Measurements from ENCODE around the gene GLUL. TPM values are rescaled to one million over a fixed set of nuclear protein-coding genes. Genes with fewer than 3 reads are reported as not detected.
"Not testable (repeated sequence)": the region's sequence is repeated elsewhere in the genome, so short reads cannot be mapped to it uniquely, and the experiment has no call there.

Gene GLUL
- total RNA-seq, 2 experiments from 2014 or later, result 50.6 to 52.8 TPM

- H3K27me3 Mint-ChIP-seq, result peaks cover 2% of the 10 kb centered on the region
- POLR2A ChIA-PET, result interaction anchor here (1.1 kb wide), 1 partner anchor 46 kb away, joined by 3 read pairs; no protein-coding TSS in a partner anchor
- no peaks in the 10 kb centered on the region for H3K4me1 Mint-ChIP-seq (ENCODE audit: low read depth)
- H3K27ac Mint-ChIP-seq, result no peak overlapping the region
- intact Hi-C loops (cut with micrococcal nuclease), result no loop called here
- no peak for DNase-seq
- H3K4me3 Mint-ChIP-seq, result no peak overlapping the region
- TF ChIP-seq CTCF (IDR thresholded peaks at IDR 0.05), result no peak
- no peaks in the 10 kb centered on the region for H3K36me3 Mint-ChIP-seq (ENCODE audit: low read depth)
- ATAC-seq, result no peak
- no peaks in the 10 kb centered on the region for H3K9me3 Mint-ChIP-seq
- CTCF ChIA-PET, result interaction anchor here (1.2 to 2.0 kb wide), 2 partner anchors 10 to 196 kb away, joined by 3 to 4 read pairs; no protein-coding TSS in a partner anchor
Observed at GRCh38 chr1:182339684-182340083, 51.9 kb downstream of the GLUL start.

DNA sequence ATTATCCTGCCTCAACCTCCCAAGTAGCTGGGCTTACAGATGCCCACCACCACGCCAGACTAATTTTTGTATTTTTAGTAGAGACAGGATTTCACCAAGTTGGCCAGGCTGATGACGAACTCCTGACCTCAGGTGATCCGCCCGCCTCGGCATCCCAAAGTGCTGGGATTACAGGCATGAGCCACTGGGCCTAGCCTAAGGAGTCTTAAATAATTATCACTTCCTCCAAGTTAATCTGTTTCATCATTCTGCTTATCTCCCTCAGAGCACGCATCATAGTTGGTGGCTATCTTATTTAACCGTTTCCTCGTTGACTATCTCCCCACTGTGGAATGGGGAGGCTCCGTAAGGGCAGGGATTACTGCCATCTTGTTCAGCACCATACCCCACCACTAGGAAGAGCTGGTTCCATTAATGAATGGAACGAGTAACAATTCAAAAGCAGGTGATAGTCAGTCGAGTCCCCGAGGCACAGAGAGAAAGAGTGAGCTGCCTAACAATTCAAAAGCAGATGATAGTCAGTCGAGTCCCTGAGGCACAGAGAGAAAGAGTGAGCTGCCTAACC lies 52.7 kb downstream of the GLUL start:
- Mint-ChIP-seq H3K4me1 (ENCODE audit: low read depth) (no peaks in the 10 kb centered on the region), H3K27me3 (peaks cover 2% of the 10 kb centered on the region), H3K4me3 (no peak overlapping the region), H3K36me3 (ENCODE audit: low read depth) (no peaks in the 10 kb centered on the region), H3K27ac (no peak overlapping the region), H3K9me3 (no peaks in the 10 kb centered on the region)
- TF ChIP-seq CTCF (IDR thresholded peaks at IDR 0.05), result no peak
- intact Hi-C loops (cut with micrococcal nuclease), result no loop called here
- POLR2A ChIA-PET, result no interaction called here
- ATAC-seq, result no peak
- DNase-seq, result no peak
- CTCF ChIA-PET, result no interaction called here

- POLR2A ChIA-PET, result no interaction called here
- intact Hi-C loops (cut with micrococcal nuclease), result no loop called here
- H3K36me3 Mint-ChIP-seq (ENCODE audit: low read depth), result no peaks in the 10 kb centered on the region
- no peaks in the 10 kb centered on the region for H3K4me1 Mint-ChIP-seq (ENCODE audit: low read depth)
- ATAC-seq (no peak), DNase-seq (no peak)
- no peaks in the 10 kb centered on the region for H3K9me3 Mint-ChIP-seq
- no peak overlapping the region for H3K27ac Mint-ChIP-seq
- CTCF ChIA-PET, result no interaction called here
- H3K4me3 Mint-ChIP-seq, result no peak overlapping the region
- no peak for TF ChIP-seq CTCF (IDR thresholded peaks at IDR 0.05)
- peaks cover 2% of the 10 kb centered on the region for H3K27me3 Mint-ChIP-seq
Observed at GRCh38 chr1:182337736-182338571, 53.6 kb downstream of the GLUL start.

GRCh38 chr1:182335771-182336566 lies 55.6 kb downstream of the GLUL start:
- no peak for TF ChIP-seq CTCF (IDR thresholded peaks at IDR 0.05)
- no peak overlapping the region for H3K27ac Mint-ChIP-seq

GRCh38 chr1:182333071-182333571 lies 58.5 kb downstream of the GLUL start:
- H3K27ac Mint-ChIP-seq; H3K27me3 Mint-ChIP-seq; H3K9me3 Mint-ChIP-seq; H3K36me3 Mint-ChIP-seq (ENCODE audit: low read depth); H3K4me1 Mint-ChIP-seq (ENCODE audit: low read depth); intact Hi-C loops (cut with micrococcal nuclease); ATAC-seq; H3K4me3 Mint-ChIP-seq; CTCF ChIA-PET; POLR2A ChIA-PET; DNase-seq: not testable (repeated sequence)

More at GRCh38 chr1:182335771-182336566, 55.6 kb downstream of the GLUL start:
- Mint-ChIP-seq H3K27me3 (peaks cover 2% of the 10 kb centered on the region), H3K9me3 (no peaks in the 10 kb centered on the region), H3K4me3 (no peak overlapping the region), H3K36me3 (ENCODE audit: low read depth) (no peaks in the 10 kb centered on the region), H3K4me1 (ENCODE audit: low read depth) (no peaks in the 10 kb centered on the region)
- intact Hi-C loops (cut with micrococcal nuclease), result no loop called here
- ATAC-seq (no peak), DNase-seq (no peak)
- CTCF ChIA-PET, result no interaction called here
- POLR2A ChIA-PET, result no interaction called here
